OCI-LY1 (cell line): Measurements from ENCODE around the gene CTDSPL2.

Source experiments
- CTCF ChIP-seq: fragments of 200-600 bp; sonication (generic), shearing (Covaris generic); IDR thresholded peaks from 2 replicates; pipeline ENCODE4 v1.5.1; 2017; ENCODE audit warnings: mild to moderate bottlenecking, antibody characterized with exemption, low read length, moderate library complexity, mixed read lengths
- EZH2 ChIP-seq: fragments of 200-600 bp; sonication (generic), shearing (Covaris generic); IDR thresholded peaks from 2 replicates; pipeline ENCODE4 v1.8.0; 2017; ENCODE audit warnings: borderline replicate concordance, mixed run types, mild to moderate bottlenecking, antibody characterized with exemption, low read length, moderate library complexity, mixed read lengths

DNA sequence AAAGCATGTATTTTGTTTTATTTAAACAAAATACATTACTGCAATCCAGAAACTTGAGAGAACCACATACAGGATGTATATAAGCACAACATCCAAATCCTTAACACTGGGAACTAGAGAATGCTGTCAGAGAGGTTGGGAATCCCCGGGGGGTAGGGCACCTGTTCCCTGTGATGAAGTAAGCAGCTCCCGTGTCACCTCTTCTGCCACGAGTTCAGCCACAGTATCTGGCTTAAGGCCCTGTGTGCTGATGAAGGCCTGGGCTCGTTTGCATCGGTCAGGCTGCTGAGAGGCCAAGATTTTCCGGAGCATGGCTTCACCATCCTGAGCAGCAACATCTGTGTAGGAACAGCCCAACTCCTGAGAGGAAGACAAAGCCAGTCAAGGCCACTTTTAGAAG lies 146.0 kb downstream of the CTDSPL2 start:
- no peak for TF ChIP-seq CTCF
- TF ChIP-seq EZH2, result no peak
